Body of pancreas (tissue), 4 donors: Measurements from ENCODE around the gene AJAP1.

Experiments used
- CTCF ChIP-seq, 7 experiments: fragments of 450-650 bp in 4 of 7; fragments of 200-600 bp in 3 of 7; sonication (generic) in 3 of 7; IDR thresholded peaks; one replicate each; pipeline ENCODE4 v1.5.1; 2016 to 2019; ENCODE audit warnings: antibody characterized with exemption in 7 of 7
- POLR2A ChIP-seq, 3 donors: fragments of 450-650 bp; IDR thresholded peaks; one replicate each; pipeline ENCODE4 v1.6.1; 2016; ENCODE audit warnings: antibody characterized with exemption in 3 of 3, mild to moderate bottlenecking in 2 of 3

- no peak for TF ChIP-seq POLR2A (IDR thresholded peaks at IDR 0.05)
- no peak for TF ChIP-seq CTCF (IDR thresholded peaks at IDR 0.05)
Observed at GRCh38 chr1:4724001-4724400, 69.6 kb downstream of the AJAP1 start.
